Stimulated activated CD8-positive, alpha-beta memory T cell treated with anti-CD3 and anti-CD28 coated beads, Interleukin-4, amount 100 ng/mL, for 24 hours (primary cell): ENCODE measurements around the gene TOP1.
"Not testable (repeated sequence)": the region's sequence is repeated elsewhere in the genome, so short reads cannot be mapped to it uniquely, and the experiment has no call there.

Experiments
- DNase-seq: peaks from one replicate; pipeline ENCODE4 v3.0.0-alpha.2; 2020; ENCODE audit warnings: low read depth

Gene TOP1

GRCh38 chr20:41028359-41029149, at the start of gene TOP1:
TSS of gene TOP1 (plus strand) at chr20:41028822. CDS start at chr20:41029068, 246 bp downstream.
- DNase-seq = peak; percentile 100

- no peak for DNase-seq
Measured at GRCh38 chr20:40979247-40979646, 49.4 kb upstream of the TOP1 start.

DNA sequence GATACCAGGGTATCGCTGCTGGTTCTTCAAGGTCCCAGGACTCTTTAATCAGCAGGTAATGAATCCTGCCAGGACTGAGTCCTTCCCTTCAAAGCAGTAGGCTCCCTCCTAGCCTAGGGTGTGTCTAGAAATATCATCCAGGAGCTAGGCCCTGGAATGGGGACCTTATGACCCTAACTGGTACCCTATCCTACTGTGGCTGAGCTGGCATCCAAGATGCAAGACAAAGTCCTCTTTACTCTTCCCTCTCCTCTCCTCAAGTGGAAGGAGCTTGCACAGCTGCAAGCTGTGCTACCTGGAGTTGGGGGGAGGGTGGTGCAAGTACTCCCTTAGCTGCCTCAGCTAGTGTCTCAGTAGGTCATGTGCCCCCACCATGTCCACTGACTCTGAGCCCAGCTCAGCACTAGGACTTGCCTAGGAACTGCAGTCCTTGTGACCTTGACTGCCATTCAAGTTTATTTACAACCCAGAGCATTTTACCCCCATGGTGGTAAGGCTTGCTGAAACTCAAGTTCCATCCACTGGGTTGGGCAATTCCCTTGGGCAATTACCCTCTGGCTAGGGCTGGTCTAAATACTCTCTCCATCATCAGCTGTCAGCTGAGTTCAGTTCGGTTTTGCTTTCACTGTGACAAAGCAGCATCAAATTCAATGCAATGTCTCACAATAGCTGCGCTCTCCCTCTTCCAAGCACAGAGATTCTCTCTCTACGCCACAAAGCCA, 48.4 kb upstream of the TOP1 start:
- DNase-seq = no peak

GRCh38 chr20:40980828-40981310, 47.8 kb upstream of the TOP1 start:
- no peak for DNase-seq

- DNase-seq = no peak
Measured at GRCh38 chr20:40982415-40983145, 46.0 kb upstream of the TOP1 start.

- DNase-seq = no peak
Measured at GRCh38 chr20:40983898-40984297, 44.7 kb upstream of the TOP1 start.

GRCh38 chr20:40984496-40984895, 44.1 kb upstream of the TOP1 start:
- DNase-seq = no peak

GRCh38 chr20:40986774-40987173, 41.8 kb upstream of the TOP1 start:
- DNase-seq = no peak

DNA sequence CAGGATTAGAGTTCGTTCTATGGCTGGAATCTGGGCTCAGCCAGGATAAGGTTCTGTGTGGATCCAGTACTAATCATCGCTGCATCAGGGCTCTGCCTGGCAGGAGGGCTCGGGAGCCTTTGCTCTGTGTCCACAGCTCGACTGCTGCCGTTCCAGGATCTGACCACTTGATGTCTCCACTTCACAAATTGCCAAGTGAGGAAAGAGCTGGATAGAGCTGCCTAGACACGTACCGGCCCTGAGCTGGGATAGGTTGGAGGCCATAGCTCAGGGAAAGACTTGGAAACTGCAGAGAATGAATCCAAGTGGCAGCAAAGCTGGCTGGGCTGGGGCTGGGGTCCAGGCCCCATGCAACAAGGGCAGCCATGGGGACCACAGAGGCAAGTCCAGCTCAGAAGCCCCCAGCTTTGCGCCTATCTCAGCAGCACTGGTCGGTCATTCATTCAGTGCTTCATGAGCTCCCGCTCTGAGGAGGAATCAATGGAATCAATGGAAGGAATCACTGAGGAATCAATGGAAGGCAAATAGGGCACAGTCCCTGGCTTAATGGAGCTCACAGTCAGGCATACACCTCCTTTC, 38.0 kb upstream of the TOP1 start:
- DNase-seq = peak; percentile 42

DNA sequence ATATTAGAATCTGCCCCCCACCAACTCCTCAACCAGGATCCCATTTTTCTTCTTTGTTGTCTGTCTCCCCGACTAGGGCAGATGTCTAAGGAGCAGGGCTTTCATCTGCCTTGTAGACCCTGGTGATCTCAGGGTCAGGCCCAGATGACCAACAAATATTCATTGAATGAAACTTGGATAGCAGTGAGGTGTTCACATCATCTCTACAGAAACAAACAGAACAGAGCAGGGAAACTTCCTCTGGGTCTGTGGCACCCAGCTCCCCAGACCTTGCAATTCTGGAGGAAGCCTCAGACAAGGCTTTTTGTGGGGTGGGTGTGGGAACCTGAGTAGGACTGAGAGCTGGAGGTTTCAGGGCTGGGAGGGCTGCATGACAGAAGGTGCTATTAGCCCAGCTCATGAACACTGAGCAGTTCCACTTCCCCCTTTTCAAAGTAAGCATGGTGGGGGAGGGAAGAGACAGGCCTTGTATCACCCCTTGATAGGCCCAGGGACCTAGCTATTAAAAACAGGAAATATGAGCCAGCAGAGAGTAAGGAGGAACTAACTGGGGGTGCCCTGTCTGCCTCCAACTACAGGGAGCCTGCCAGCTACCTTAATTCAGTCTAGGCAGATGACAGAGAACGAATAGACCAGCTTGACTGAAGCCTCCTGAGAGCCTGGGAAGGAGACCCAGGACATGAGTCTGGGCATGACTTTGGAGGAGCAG, 37.3 kb upstream of the TOP1 start:
- no peak for DNase-seq

DNA sequence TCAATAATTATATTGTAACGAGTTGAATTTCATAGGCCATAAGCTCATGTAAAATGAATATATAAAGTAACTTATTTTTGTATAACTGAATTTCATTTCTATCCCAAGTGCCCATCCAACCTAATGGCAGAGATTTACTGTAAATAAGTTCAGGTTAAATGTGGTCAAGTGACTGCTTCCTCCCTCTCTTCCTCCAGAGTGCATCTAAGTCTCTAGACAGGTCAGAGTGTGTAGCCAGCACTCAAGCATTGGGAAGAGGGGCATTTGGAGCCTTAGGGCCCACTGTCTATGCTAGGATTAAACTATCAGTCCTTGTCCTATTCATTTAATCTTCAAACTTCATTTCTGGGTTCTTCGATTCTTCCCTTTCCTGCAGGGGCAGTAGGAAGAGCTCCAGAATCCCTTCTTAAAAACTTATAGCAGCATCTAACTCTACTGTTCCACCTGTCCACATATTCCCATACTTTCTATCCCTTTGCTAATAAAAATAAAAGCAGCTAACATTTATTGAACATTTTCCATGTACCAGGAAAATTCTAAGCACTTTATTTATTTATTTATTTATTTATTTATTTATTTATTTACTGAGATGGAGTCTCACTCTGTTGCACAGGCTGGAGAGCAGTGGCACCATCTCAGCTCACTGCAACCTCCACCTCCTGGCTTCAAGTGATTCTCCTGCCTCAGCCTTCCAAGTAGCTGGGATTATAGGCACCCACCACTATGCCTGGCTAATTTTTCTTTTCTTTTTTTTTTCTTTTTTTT, 36.1 kb upstream of the TOP1 start:
- DNase-seq = no peak

DNA sequence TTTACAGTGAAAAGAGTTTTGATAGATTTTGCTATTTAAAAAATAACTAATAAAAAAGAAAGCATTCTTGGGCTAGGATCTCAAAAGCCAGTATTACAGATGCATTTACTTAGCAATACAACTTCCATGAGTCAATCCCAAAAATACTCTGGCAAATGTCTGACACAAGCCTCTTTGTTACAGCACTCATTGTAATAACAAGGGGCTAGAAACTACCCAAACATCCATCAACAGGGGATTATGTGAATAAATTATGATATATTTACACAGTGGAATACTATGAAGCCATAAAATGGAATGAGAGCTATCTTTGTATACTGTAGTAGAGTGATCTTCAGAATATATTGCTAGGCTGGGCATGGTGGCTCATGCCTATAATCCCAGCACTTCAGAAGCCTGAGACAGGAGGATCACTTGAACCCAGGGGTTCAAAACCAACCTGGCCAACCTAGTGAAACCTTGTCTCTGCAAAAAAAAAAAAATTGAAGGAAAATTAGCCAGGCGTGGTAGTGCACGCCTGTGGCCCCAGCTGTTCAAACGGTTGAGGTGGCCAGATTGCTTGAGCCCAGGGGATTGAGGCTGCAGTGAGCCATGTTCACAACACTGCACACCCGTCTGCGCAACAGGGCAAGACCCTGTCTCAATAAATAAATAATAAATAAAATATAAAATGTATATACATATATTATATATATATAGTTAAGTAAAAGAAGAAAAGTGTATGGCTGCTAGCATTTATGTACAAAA, 34.7 kb upstream of the TOP1 start:
- DNase-seq = no peak

- no peak for DNase-seq
Measured at GRCh38 chr20:40996326-40996725, 32.3 kb upstream of the TOP1 start.

DNA sequence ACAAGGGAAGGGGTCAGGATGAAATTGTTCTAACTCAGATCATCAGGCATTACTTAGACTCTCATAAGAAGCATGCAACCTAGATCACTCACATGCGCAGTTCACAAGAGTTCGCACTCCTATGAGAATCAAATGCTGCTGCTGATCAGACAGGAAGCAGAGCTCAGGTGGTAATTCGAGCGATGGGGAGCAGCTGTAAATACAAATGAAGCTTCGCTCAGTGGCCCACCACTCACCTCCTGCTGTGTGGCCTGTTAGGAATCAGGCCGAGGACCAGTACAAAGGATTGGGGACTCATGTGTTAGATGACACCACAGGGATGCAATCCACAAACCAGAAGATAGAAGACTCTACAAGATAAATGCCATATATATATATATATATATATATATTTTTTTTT, 31.5 kb upstream of the TOP1 start:
- DNase-seq = no peak

GRCh38 chr20:40999841-41000240, 28.8 kb upstream of the TOP1 start:
- no peak for DNase-seq

- DNase-seq = no peak
Measured at GRCh38 chr20:41000628-41001027, 28.0 kb upstream of the TOP1 start.

- DNase-seq = no peak
Measured at GRCh38 chr20:41001497-41001896, 27.1 kb upstream of the TOP1 start.

DNA sequence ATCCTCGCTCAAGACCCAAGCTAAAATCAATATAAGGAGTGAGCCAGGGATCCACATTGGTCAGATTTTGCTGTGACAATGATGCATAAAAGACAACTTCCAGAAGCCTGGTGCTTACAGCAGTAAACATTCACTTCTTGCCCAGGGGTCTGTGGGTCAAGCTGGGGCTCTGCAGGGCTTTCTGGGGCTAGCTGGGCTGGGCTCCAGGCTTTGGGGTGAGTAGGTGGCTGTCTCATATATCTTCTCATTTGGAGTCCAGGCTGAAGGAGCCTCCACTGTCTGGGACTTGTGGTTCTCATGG, 25.8 kb upstream of the TOP1 start:
- no peak for DNase-seq

GRCh38 chr20:41003143-41003935, 25.3 kb upstream of the TOP1 start:
- peak; percentile 49 for DNase-seq

- not testable (repeated sequence) for DNase-seq
Measured at GRCh38 chr20:41003936-41004294, 24.7 kb upstream of the TOP1 start.
